Gastroesophageal sphincter (tissue), 4 donors: ENCODE data around the gene MED8. TPM values are rescaled to one million over a fixed set of nuclear protein-coding genes. Genes with fewer than 3 reads are reported as not detected.
A peak's percentile ranks its signal among the peaks of the same experiment; 100 is the strongest.

Experiments
- ATAC-seq: fragments of 150-250 bp; one replicate; pipeline ENCODE4 v1.9.1; 2016; ENCODE audit warnings: mild to moderate bottlenecking, moderate library complexity
- H3K27ac ChIP-seq, 4 donors: fragments of 200-600 bp; sonication (generic) in 3 of 4; 1 replicate in 3 of 4; 2 replicates in 1 of 4; pipeline ENCODE4 v1.5.1; 2016 to 2019
- H3K27me3 ChIP-seq: fragments of 200-600 bp; sonication (generic); one replicate; pipeline ENCODE4 v1.5.1; 2019
- H3K36me3 ChIP-seq, 2 donors: fragments of 200-600 bp; sonication (generic); one replicate each; pipeline ENCODE4 v1.5.1; 2019; ENCODE audit warnings: control low read depth in 1 of 2
- H3K4me1 ChIP-seq, 3 donors: fragments of 200-600 bp; sonication (generic); 1 replicate in 2 of 3; 2 replicates in 1 of 3; pipeline ENCODE4 v1.5.1; 2016 to 2019; ENCODE audit warnings: control low read depth in 2 of 3
- H3K4me3 ChIP-seq, 2 donors: fragments of 200-600 bp; sonication (generic); one replicate each; pipeline ENCODE4 v1.5.1; 2019; ENCODE audit warnings: mild to moderate bottlenecking in 1 of 2, moderate library complexity in 1 of 2
- H3K9me3 ChIP-seq, 3 donors: fragments of 200-600 bp; sonication (generic); one replicate each; pipeline ENCODE4 v1.5.1; 2017 to 2019; ENCODE audit warnings: control low read depth in 2 of 3
- EP300 ChIP-seq: sonication (generic); formaldehyde crosslinking; IDR thresholded peaks from one replicate; pipeline ENCODE4 v1.6.1; 2017; ENCODE audit warnings: antibody characterized with exemption, mild to moderate bottlenecking
- POLR2A ChIP-seq, 2 donors: fragments of 450-650 bp; IDR thresholded peaks; one replicate each; pipeline ENCODE4 v1.6.1; 2017; ENCODE audit warnings: antibody characterized with exemption in 2 of 2, mild to moderate bottlenecking in 2 of 2, moderate library complexity in 1 of 2
- POLR2AphosphoS5 ChIP-seq: sonication (generic); formaldehyde crosslinking; IDR thresholded peaks from one replicate; pipeline ENCODE4 v1.6.1; 2017; ENCODE audit warnings: antibody characterized with exemption
- WGBS, 2 donors: methylation state at CpG; one replicate each; pipeline ENCODE4 v1.1.5; 2018; ENCODE audit warnings: low coverage in 1 of 2; 5-methylcytosine and 5-hydroxymethylcytosine counted together
- total RNA-seq, 4 donors: library from RNA; depleted of rRNA; stranded (reverse); fragments of >200 nt; gene quantifications; one replicate each; pipeline ENCODE4 v1.1.0, GENCODE V29; 2016
- TF ChIP-seq, protein P1 (sequence below), 4 experiments: fragments of 200-600 bp in 2 of 4; fragments of 450-650 bp in 2 of 4; sonication (generic) in 1 of 4; IDR thresholded peaks; one replicate each; pipeline ENCODE4 v1.5.1; 2017 to 2019; ENCODE audit warnings: antibody characterized with exemption in 4 of 4, mild to moderate bottlenecking in 2 of 4, moderate library complexity in 2 of 4

MED8 gene
- total RNA-seq, 4 donors from 2014 or later = 31.4 to 41.1 (median 33.6) TPM

DNA sequence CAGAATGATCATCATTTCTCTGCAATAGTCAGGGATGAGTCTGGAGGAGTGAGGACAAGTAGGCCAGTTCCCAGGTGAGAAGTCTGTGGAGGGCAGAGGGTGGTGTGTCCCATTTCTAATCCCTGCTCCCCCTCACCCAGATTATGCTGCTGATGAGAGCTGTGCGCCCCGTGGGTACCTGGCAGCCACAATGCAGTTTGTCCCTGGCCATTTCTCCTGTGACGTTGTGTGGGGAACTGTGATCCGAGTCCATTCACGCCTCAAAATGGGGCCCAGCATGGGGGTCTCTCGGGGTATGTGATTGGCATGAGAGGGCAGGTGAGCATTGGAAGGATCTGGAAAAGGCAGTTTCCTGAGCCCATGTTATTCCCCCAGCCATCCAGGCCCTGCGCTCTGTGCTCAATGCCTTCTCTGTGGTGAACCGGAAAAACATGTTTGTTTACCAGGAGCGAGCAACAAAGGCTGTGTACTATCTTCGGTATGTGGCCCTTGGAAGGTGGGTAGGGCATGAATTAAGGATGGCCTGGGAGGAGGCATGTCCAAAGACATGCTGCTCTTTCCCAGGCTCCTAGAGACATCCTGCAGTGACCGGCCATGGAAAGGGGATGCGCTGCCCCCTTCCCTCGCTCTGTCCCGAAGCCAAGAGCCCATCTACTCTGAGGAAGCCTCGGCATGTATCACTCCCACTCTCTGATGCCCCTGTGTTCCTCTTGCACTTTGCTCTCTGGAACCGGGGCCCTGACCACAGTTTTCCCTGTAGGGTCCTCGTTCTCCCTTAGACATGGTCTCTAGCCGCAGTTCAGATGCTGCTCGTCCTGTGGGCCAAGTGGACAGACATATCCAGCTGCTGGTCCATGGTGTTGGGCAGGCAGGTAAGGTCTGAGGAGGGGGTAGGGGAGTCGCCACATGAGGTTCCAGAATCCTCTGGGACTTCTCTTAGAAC lies 47.7 kb upstream of the MED8 start:
- H3K9me3 ChIP-seq = no peaks in the 10 kb centered on the region
- peaks cover 0 to 97% of the 10 kb centered on the region in 2 donors for H3K36me3 ChIP-seq
- no peak for TF ChIP-seq POLR2AphosphoS5
- peaks cover 0 to 23% (median 9%) of the 10 kb centered on the region in 3 donors for H3K4me1 ChIP-seq
- WGBS, 2 donors = no CpG with 5 or more reads among the region's 20 CpGs
- ATAC-seq = no peak
- H3K4me3 ChIP-seq = no peak overlapping the region
- H3K27me3 ChIP-seq = no peaks in the 10 kb centered on the region
- H3K27ac ChIP-seq = peak overlapping the region in 2 of 4 donors; percentile 75 to 80

DNA sequence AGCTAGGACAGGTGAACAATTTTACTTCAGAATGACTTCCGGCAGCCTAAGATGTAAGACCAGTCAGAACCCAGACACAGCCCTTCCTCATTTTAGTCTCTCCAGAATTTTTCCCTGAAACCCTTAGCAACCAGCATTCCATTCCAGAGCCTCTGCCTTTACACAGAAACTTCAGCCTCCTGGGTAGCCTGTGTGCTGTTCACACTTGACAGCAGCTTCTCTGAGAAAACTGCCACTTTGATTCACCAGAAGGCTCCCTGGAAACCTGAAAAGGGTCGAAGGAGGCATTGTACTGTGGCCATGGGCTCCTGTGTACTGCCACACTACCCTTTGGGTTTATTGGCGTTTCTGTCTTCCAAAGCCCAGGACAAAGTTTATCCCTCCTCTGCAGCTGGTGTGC lies 46.8 kb upstream of the MED8 start:
- 93% methylated on average over 3 of the region's 3 CpGs; no CpG with 5 or more reads in 1 of the 2 donors for WGBS, 2 donors
- ATAC-seq = no peak
- Histone ChIP-seq H3K36me3 (peaks cover 0 to 97% of the 10 kb centered on the region in 2 donors), H3K27ac (peak overlapping the region in 2 of 4 donors; percentile 75 to 80), H3K9me3 (no peaks in the 10 kb centered on the region), H3K4me3 (no peak overlapping the region), H3K4me1 (peaks cover 0 to 23% (median 9%) of the 10 kb centered on the region in 3 donors), H3K27me3 (no peaks in the 10 kb centered on the region)
- no peak for TF ChIP-seq EP300

DNA sequence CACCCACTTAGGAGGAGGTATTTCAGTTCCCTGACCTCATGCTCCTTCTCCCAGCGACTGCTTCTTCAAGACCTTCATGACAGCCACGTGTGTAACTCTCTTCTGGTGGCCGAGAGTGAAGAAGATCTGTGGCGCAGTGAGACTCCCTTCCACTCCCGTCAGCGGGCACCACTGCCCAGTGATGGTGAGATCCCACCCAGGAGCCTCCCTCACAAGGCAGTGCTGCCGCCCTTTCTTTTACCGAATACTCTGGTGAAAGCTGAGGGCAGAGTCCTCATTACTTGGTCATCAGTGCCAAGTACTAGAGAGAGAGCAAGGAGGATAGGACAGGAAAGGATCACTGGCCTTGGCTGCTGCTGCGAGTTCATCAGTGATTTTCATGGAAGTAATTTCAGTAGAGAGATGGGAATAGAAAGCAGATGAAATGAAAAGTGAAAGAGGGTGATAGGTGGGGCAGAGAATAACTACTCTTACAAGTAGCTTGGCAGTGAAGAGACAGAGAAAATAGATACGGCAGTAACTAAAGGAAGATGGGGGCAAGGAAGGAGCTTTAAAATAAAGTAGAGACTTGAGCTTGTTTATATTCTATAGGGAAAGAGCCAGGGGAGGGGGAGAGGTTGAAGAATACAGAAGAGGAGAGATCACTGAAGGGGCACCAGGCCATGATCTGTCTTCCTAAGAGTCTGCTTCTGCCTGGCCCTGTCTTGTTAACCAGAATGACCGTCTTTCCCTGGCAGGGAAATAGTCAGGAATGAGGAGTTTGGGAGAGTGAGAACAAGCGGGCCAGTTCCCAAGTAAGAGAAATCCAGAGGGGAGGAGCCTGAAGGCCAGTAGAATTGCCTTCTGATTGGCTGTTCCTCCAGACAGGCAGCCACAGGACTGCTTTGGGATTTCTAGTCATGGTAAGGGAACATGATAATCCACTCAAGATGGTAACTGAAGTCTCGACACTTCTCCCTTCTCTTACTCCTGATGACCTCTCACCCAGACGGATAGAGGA lies 45.8 kb upstream of the MED8 start:
- Histone ChIP-seq H3K27ac (peak overlapping the region; percentile 45 to 80 (median 74)), H3K4me3 (no peak overlapping the region), H3K9me3 (no peaks in the 10 kb centered on the region), H3K27me3 (no peaks in the 10 kb centered on the region), H3K4me1 (peaks cover 0 to 23% (median 9%) of the 10 kb centered on the region in 3 donors), H3K36me3 (peaks cover 0 to 97% of the 10 kb centered on the region in 2 donors)
- WGBS, 2 donors = 54 to 58% methylated on average over 10 to 14 of the region's 14 CpGs
- ATAC-seq = peak; percentile 93
- TF ChIP-seq POLR2AphosphoS5 = peak; percentile 63
- TF ChIP-seq, protein P1, sequence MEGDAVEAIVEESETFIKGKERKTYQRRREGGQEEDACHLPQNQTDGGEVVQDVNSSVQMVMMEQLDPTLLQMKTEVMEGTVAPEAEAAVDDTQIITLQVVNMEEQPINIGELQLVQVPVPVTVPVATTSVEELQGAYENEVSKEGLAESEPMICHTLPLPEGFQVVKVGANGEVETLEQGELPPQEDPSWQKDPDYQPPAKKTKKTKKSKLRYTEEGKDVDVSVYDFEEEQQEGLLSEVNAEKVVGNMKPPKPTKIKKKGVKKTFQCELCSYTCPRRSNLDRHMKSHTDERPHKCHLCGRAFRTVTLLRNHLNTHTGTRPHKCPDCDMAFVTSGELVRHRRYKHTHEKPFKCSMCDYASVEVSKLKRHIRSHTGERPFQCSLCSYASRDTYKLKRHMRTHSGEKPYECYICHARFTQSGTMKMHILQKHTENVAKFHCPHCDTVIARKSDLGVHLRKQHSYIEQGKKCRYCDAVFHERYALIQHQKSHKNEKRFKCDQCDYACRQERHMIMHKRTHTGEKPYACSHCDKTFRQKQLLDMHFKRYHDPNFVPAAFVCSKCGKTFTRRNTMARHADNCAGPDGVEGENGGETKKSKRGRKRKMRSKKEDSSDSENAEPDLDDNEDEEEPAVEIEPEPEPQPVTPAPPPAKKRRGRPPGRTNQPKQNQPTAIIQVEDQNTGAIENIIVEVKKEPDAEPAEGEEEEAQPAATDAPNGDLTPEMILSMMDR (IDR thresholded peaks at IDR 0.05) = no peak

DNA sequence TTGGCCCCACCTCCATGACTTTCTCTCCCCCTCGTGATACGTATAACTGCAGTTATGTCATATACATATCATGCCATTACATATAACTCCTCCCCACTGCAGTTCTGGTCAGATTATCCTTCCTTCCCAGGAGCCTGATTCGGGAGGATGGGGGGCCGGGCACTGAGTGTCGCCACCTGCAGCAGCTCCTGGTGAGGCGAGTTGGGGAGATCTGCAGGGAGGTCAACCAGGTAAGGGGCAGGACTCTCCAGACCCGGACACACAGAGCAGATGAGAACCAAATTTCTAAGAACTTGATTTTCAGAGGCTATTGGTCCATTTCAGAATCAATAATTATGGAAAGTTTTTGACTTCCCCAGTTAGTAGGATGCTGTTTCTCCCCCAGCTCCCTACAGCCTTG lies 44.7 kb upstream of the MED8 start:
- Histone ChIP-seq H3K27ac (peak overlapping the region in 1 of 4 donors; percentile 75), H3K9me3 (no peaks in the 10 kb centered on the region), H3K36me3 (peaks cover 0 to 97% of the 10 kb centered on the region in 2 donors), H3K4me1 (peaks cover 0 to 23% (median 9%) of the 10 kb centered on the region in 3 donors), H3K27me3 (no peaks in the 10 kb centered on the region), H3K4me3 (no peak overlapping the region)
- no peak for TF ChIP-seq POLR2AphosphoS5
- no peak for TF ChIP-seq POLR2A (IDR thresholded peaks at IDR 0.05)
- no peak for TF ChIP-seq EP300
- TF ChIP-seq, protein P1 (IDR thresholded peaks at IDR 0.05) = no peak
- ATAC-seq = no peak
- WGBS, 2 donors = 76 to 80% methylated on average over 1 to 2 of the region's 7 CpGs

DNA sequence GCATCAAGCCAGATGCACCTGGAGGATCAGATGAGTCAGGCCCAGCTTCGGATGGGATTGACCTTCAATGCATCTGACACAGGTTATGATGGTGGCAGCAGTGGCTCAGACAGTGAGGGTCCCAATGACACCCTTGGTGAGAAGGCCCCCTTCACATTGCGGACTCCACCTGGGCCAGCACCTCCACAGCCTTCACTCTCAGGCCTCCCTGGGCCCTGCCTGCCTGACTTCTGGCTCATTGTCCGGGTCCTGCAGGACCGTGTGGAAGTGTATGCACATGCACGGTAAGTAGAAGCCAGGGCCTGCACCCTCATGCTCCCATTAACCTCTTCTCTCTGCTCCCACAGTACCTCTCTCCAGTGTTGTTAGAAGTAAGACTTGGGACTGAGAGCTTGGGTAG lies 43.3 kb upstream of the MED8 start:
- 85% methylated on average over 4 of the region's 5 CpGs; no CpG with 5 or more reads in 1 of the 2 donors for WGBS, 2 donors
- Histone ChIP-seq H3K4me1 (peaks cover 0 to 23% (median 9%) of the 10 kb centered on the region in 3 donors), H3K9me3 (no peaks in the 10 kb centered on the region), H3K4me3 (no peak overlapping the region), H3K27me3 (no peaks in the 10 kb centered on the region), H3K36me3 (peaks cover 0 to 97% of the 10 kb centered on the region in 2 donors), H3K27ac (no peak overlapping the region)
- TF ChIP-seq, protein P1 (IDR thresholded peaks at IDR 0.05) = no peak
- TF ChIP-seq EP300 = no peak
- no peak for TF ChIP-seq POLR2A (IDR thresholded peaks at IDR 0.05)
- TF ChIP-seq POLR2AphosphoS5 = no peak
- no peak for ATAC-seq
